NOMO-1 treated with dmso at 0.1 percent for 144 hours (cell line): Measurements from ENCODE around the gene C10orf62.

Experiments used
- DNase-seq: peaks from one replicate; lab custom pipeline; 2025; ENCODE audit not compliant: unreplicated experiment; lab: John Stamatoyannopoulos, UW

The C10orf62 gene

GRCh38 chr10:97584060-97584797 is 5.3 kb upstream of the C10orf62 start, which contains the start of gene HOGA1:
HOGA1 (plus strand) TSS chr10:97584389; CDS start chr10:97584704, 315 bp downstream.
- DNase-seq, result no peak

- DNase-seq, result no peak
Measured at GRCh38 chr10:97584798-97585438, 4.6 kb upstream of the C10orf62 start.

GRCh38 chr10:97585439-97585811 is 4.1 kb upstream of the C10orf62 start:
- no peak for DNase-seq

GRCh38 chr10:97587183-97587582 is 2.3 kb upstream of the C10orf62 start:
- DNase-seq, result no peak

- no peak for DNase-seq
Measured at GRCh38 chr10:97590082-97590747, 694 bp downstream of the C10orf62 start.

GRCh38 chr10:97590748-97591495 is 1.4 kb downstream of the C10orf62 start:
- DNase-seq, result no peak

- no peak for DNase-seq
Measured at GRCh38 chr10:97593421-97593820, 3.9 kb downstream of the C10orf62 start.

- DNase-seq, result no peak
Measured at GRCh38 chr10:97596101-97597082, 6.9 kb downstream of the C10orf62 start.

GRCh38 chr10:97597778-97598177 is 8.3 kb downstream of the C10orf62 start:
- no peak for DNase-seq

- DNase-seq, result no peak
Measured at GRCh38 chr10:97598407-97599271, 9.1 kb downstream of the C10orf62 start.

- DNase-seq, result no peak
Measured at GRCh38 chr10:97599272-97599619, 9.7 kb downstream of the C10orf62 start.

- no peak for DNase-seq
Measured at GRCh38 chr10:97600616-97601015, 11.1 kb downstream of the C10orf62 start.

- no peak for DNase-seq
Measured at GRCh38 chr10:97601268-97602215, 12.0 kb downstream of the C10orf62 start.

- DNase-seq, result no peak
Measured at GRCh38 chr10:97607095-97607636, 17.6 kb downstream of the C10orf62 start.

GRCh38 chr10:97608991-97609561 is 19.6 kb downstream of the C10orf62 start:
- DNase-seq, result no peak

- DNase-seq, result no peak
Measured at GRCh38 chr10:97611473-97611872, 22.0 kb downstream of the C10orf62 start.

- DNase-seq, result no peak
Measured at GRCh38 chr10:97612386-97612785, 22.9 kb downstream of the C10orf62 start.

GRCh38 chr10:97618285-97618684 is 28.8 kb downstream of the C10orf62 start:
- no peak for DNase-seq
